K562 (cell line): Measurements from ENCODE around the gene CASKIN1. TPM values are rescaled to one million over a fixed set of nuclear protein-coding genes. Genes with fewer than 3 reads are reported as not detected.
A peak's percentile ranks its signal among the peaks of the same experiment; 100 is the strongest.

Source experiments
- ARID4B ChIP-seq: sonication (generic); formaldehyde crosslinking; IDR thresholded peaks from 2 replicates; pipeline ENCODE4 v1.8.0; 2022; ENCODE audit warnings: mild to moderate bottlenecking, missing genetic modification reagents
- BMI1 ChIP-seq: fragments of 150-350 bp; IDR thresholded peaks from 2 replicates; pipeline ENCODE4 v1.6.1; 2014; ENCODE audit warnings: low read length
- CBX5 ChIP-seq: IDR thresholded peaks from 2 replicates; pipeline ENCODE4 v1.6.1; 2014; ENCODE audit warnings: low read depth, borderline replicate concordance
- CEBPG ChIP-seq, 3 experiments: fragments of 200-800 bp in 1 of 3; sonication (Bioruptor generic) in 1 of 3; sonication (generic) in 1 of 3; formaldehyde crosslinking in 1 of 3; IDR thresholded peaks in 2 of 3; conservative IDR thresholded peaks in 1 of 3; 2 replicates each; pipeline versions ENCODE4 v1.6.1 to v1.8.0; 2016 to 2022; ENCODE audit warnings: missing compliant biosample characterization in 2 of 3, missing genetic modification characterization in 2 of 3, mild to moderate bottlenecking in 1 of 3, missing genetic modification reagents in 1 of 3
- CEBPZ ChIP-seq: fragments of 150-350 bp; IDR thresholded peaks from 2 replicates; pipeline ENCODE4 v1.6.1; 2014; ENCODE audit warnings: low read depth, mild to moderate bottlenecking, low read length, borderline replicate concordance
- FOS ChIP-seq: IDR thresholded peaks from 3 replicates; pipeline ENCODE4 v1.6.1; 2011; ENCODE audit not compliant: insufficient read length; ENCODE audit errors: extremely low read depth
- GABPB2 ChIP-seq: fragments of 250-450 bp; sonication (Bioruptor Pico); conservative IDR thresholded peaks from 2 replicates; pipeline ENCODE4 v1.5.1; 2021; ENCODE audit warnings: mild to moderate bottlenecking
- HMGXB4 ChIP-seq: sonication (generic); formaldehyde crosslinking; IDR thresholded peaks from 2 replicates; pipeline ENCODE4 v1.8.1; 2023; ENCODE audit warnings: mild to moderate bottlenecking, missing genetic modification reagents
- MAFG ChIP-seq: fragments of 450-650 bp; conservative IDR thresholded peaks from 2 replicates; pipeline ENCODE4 v1.6.1; 2016; ENCODE audit warnings: missing genetic modification characterization, missing compliant biosample characterization
- NFYB ChIP-seq: IDR thresholded peaks from 2 replicates; pipeline ENCODE4 v1.6.1; 2011; ENCODE audit warnings: mild to moderate bottlenecking, moderate library complexity; ENCODE audit not compliant: insufficient read length; ENCODE audit errors: extremely low read depth
- TFAP4 ChIP-seq: sonication (generic); formaldehyde crosslinking; IDR thresholded peaks from 2 replicates; pipeline ENCODE4 v1.8.0; 2022; ENCODE audit warnings: missing genetic modification reagents, mild to moderate bottlenecking, moderate library complexity, borderline replicate concordance
- ZHX1 ChIP-seq: fragments of 150-350 bp; conservative IDR thresholded peaks from 2 replicates; pipeline ENCODE4 v1.6.1; 2014; ENCODE audit warnings: low read length
- ZNF232 ChIP-seq: sonication (generic); formaldehyde crosslinking; IDR thresholded peaks from 2 replicates; pipeline ENCODE4 v1.8.0; 2022; ENCODE audit warnings: mild to moderate bottlenecking, missing genetic modification reagents
- polyA plus RNA-seq, 8 experiments: library from polyadenylated mRNA; depleted of rRNA in 4 of 8; stranded (reverse) in 5 of 8; unstranded in 3 of 8; fragments of >200 nt; fragmentation: Nextera tagmentation in 2 of 8; fragmentation: Illumina TruSeq in 1 of 8; extraction: Ambion mirVana in 2 of 8; extraction: Trizol in 1 of 8; gene quantifications; 2 replicates each; pipeline versions ENCODE4 v1.2.1 to v1.2.3, GENCODE V29; 2011 to 2014; ENCODE audit warnings: inconsistent platforms in 1 of 8, missing spikeins in 1 of 8
- total RNA-seq, 7 experiments: library from RNA; depleted of rRNA in 6 of 7; stranded (reverse); fragments of >200 nt in 6 of 7; fragmentation: Illumina TruSeq in 2 of 7; extraction: Trizol in 2 of 7; gene quantifications; 2 replicates each; pipeline versions ENCODE4 v1.2.1 to v1.2.3, GENCODE V29; 2011 to 2021; ENCODE audit warnings: low replicate concordance in 1 of 7

The CASKIN1 gene
- total and polyA plus RNA-seq, 9 of the 15 experiments (the other 6 are each of a cell fraction or from before 2014, with no cell fraction given), result 0.15 to 4.5 (median 1.5) TPM; not detected in 2

- TF ChIP-seq TFAP4 (CRISPR knock-in tag), result peak; percentile 39
- TF ChIP-seq NFYB, result peak; percentile 7
- TF ChIP-seq BMI1, result no peak
- TF ChIP-seq CBX5, result no peak
- TF ChIP-seq CEBPG (CRISPR knock-in tag; IDR thresholded peaks at IDR 0.05), result no peak
- no peak for TF ChIP-seq CEBPG (tag; conservative IDR thresholded peaks at IDR 0.05 in 1 of 2, IDR thresholded peaks at IDR 0.05 in 1 of 2)
- no peak for TF ChIP-seq CEBPZ
- no peak for TF ChIP-seq ARID4B
- no peak for TF ChIP-seq MAFG (tag)
- TF ChIP-seq GABPB2 (CRISPR knock-in tag), result no peak
- TF ChIP-seq ZHX1, result no peak
- TF ChIP-seq FOS, result no peak
- TF ChIP-seq HMGXB4 (CRISPR knock-in tag), result no peak
- no peak for TF ChIP-seq ZNF232 (CRISPR knock-in tag)
Observed at GRCh38 chr16:2147981-2148671, 48.3 kb downstream of the CASKIN1 start, which contains the start of gene RAB26 (continued).
